HepG2 (cell line): ENCODE measurements around the gene C1RL. TPM values are rescaled to one million over a fixed set of nuclear protein-coding genes. Genes with fewer than 3 reads are reported as not detected.

ENCODE experiments used
- BCL6 ChIP-seq: IDR thresholded peaks from 2 replicates; pipeline ENCODE4 v1.6.1; 2016; ENCODE audit warnings: missing genetic modification reagents, missing compliant biosample characterization
- BHLHE40 ChIP-seq: IDR thresholded peaks from 2 replicates; pipeline ENCODE4 v1.6.1; 2011; ENCODE audit warnings: low read length, improper control_type of control experiment
- BRCA1 ChIP-seq: sonication (generic); formaldehyde crosslinking; IDR thresholded peaks from 2 replicates; pipeline ENCODE4 v1.4.0; 2020; ENCODE audit warnings: missing genetic modification reagents
- EHMT2 ChIP-seq: fragments of 200-600 bp; sonication (generic); IDR thresholded peaks from 2 replicates; pipeline ENCODE4 v1.7.0; 2017; ENCODE audit warnings: antibody characterized with exemption, low read depth, low read length, borderline replicate concordance
- FOXA1 ChIP-seq, 2 experiments: fragments of 450-650 bp in 1 of 2; sonication (generic) in 1 of 2; formaldehyde crosslinking in 1 of 2; IDR thresholded peaks; 2 replicates each; pipeline versions ENCODE4 v1.4.0 to v1.6.1; 2016 to 2020; ENCODE audit warnings: missing genetic modification reagents in 1 of 2
- GATAD2A ChIP-seq: IDR thresholded peaks from 2 replicates; pipeline ENCODE4 v1.6.1; 2016
- HOXA7 ChIP-seq: sonication (generic); formaldehyde crosslinking; IDR thresholded peaks from 2 replicates; pipeline ENCODE4 v1.8.1; 2022; ENCODE audit warnings: mild to moderate bottlenecking, missing genetic modification reagents, moderate library complexity
- JUND ChIP-seq: sonication (generic); formaldehyde crosslinking; IDR thresholded peaks from 2 replicates; pipeline ENCODE4 v1.8.0; 2022; ENCODE audit warnings: mild to moderate bottlenecking, missing genetic modification reagents
- NR2F1 ChIP-seq, 2 experiments: fragments of 450-650 bp in 1 of 2; formaldehyde crosslinking in 1 of 2; IDR thresholded peaks; 2 replicates each; pipeline versions ENCODE4 v1.5.0 to v1.6.1; 2016 to 2020; ENCODE audit warnings: mild to moderate bottlenecking in 1 of 2, missing compliant biosample characterization in 1 of 2, missing genetic modification reagents in 1 of 2, moderate library complexity in 1 of 2
- RNF2 ChIP-seq: fragments of 450-650 bp; conservative IDR thresholded peaks from 2 replicates; pipeline ENCODE4 v1.6.1; 2016; ENCODE audit warnings: low read depth
- SALL2 ChIP-seq: sonication (generic); formaldehyde crosslinking; IDR thresholded peaks from 2 replicates; pipeline ENCODE4 v1.8.1; 2023; ENCODE audit warnings: mild to moderate bottlenecking, missing genetic modification reagents, inconsistent platforms
- TRIM24 ChIP-seq: sonication (generic); formaldehyde crosslinking; IDR thresholded peaks from 2 replicates; pipeline ENCODE4 v1.8.0; 2022; ENCODE audit warnings: mild to moderate bottlenecking, missing genetic modification reagents
- TSC22D2 ChIP-seq: sonication (generic); formaldehyde crosslinking; IDR thresholded peaks from 2 replicates; pipeline ENCODE4 v1.5.1; 2020; ENCODE audit warnings: missing genetic modification reagents, mild to moderate bottlenecking, borderline replicate concordance
- ZNF12 ChIP-seq: sonication (generic); formaldehyde crosslinking; IDR thresholded peaks from 2 replicates; pipeline ENCODE4 v1.5.0; 2020; ENCODE audit warnings: missing genetic modification reagents
- ZNF282 ChIP-seq: fragments of 450-650 bp; IDR thresholded peaks from 2 replicates; pipeline ENCODE4 v1.6.1; 2018; ENCODE audit not compliant: partially characterized antibody
- ZNF468 ChIP-seq: sonication (generic); formaldehyde crosslinking; IDR thresholded peaks from 2 replicates; pipeline ENCODE4 v1.8.0; 2022; ENCODE audit warnings: mild to moderate bottlenecking, moderate library complexity, missing genetic modification reagents
- ZNF883 ChIP-seq: sonication (generic); formaldehyde crosslinking; IDR thresholded peaks from 2 replicates; pipeline ENCODE4 v1.5.1; 2020; ENCODE audit warnings: mild to moderate bottlenecking, missing genetic modification reagents; ENCODE audit errors: not compliant biosample characterization
- polyA plus RNA-seq, 8 experiments: library from polyadenylated mRNA; depleted of rRNA in 3 of 8; stranded (reverse) in 7 of 8; unstranded in 1 of 8; fragments of >200 nt; fragmentation: Illumina TruSeq in 4 of 8; extraction: Trizol in 4 of 8; gene quantifications; 2 replicates each; pipeline versions ENCODE4 v1.2.1 to v1.2.3, GENCODE V29; 2011 to 2016; ENCODE audit warnings: low read depth in 4 of 8, missing spikeins in 1 of 8, mixed read lengths in 1 of 8; ENCODE audit not compliant: insufficient read depth in 1 of 8
- total RNA-seq, 5 experiments: library from RNA; depleted of rRNA; stranded (reverse); fragments of >200 nt; fragmentation: Illumina TruSeq; extraction: Trizol; gene quantifications; 2 replicates each; pipeline ENCODE4 v1.2.3, GENCODE V29; 2016; ENCODE audit warnings: low read depth in 1 of 5
- TF ChIP-seq, protein P1 (sequence below): sonication (generic); formaldehyde crosslinking; IDR thresholded peaks from 2 replicates; pipeline ENCODE4 v1.5.0; 2020; ENCODE audit warnings: mild to moderate bottlenecking, missing genetic modification reagents
- TF ChIP-seq, protein P2 (sequence below): sonication (generic); formaldehyde crosslinking; IDR thresholded peaks from 2 replicates; pipeline ENCODE4 v1.9.0; 2021; ENCODE audit warnings: missing genetic modification reagents, mild to moderate bottlenecking, borderline replicate concordance
- TF ChIP-seq, protein P3 (sequence below): sonication (generic); formaldehyde crosslinking; IDR thresholded peaks from 2 replicates; pipeline ENCODE4 v1.4.0; 2020; ENCODE audit warnings: missing genetic modification reagents
- TF ChIP-seq, protein P4 (sequence below), 2 experiments: IDR thresholded peaks; 2 replicates each; pipeline ENCODE4 v1.6.1; 2011 to 2012; ENCODE audit warnings: low read length in 2 of 2, borderline replicate concordance in 1 of 2, low read depth in 1 of 2, mild to moderate bottlenecking in 1 of 2, moderate library complexity in 1 of 2

The C1RL gene
- total and polyA plus RNA-seq, 2 of the 13 experiments (the other 11 are each of a cell fraction or from before 2014, with no cell fraction given) = 28.9 to 53.1 TPM

DNA sequence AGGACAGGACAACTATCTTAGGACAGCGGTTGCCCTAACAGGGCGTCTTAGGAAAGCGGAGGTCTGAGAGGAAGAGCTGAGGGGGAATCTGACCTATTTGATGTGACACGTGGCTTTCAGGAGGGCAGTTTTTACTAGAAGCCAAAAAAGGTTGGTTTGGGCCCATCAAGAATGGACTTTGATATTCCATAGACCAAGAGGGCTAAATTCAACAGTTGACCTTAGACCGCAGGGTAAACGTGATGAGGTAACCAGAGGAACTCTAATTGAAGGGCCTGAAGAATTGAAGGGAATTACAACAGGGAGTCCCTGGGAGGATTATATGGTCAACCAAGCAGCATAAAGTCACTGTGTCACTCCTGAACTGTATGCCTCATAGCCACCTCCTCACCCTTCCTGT is 37.0 kb downstream of the C1RL start (continued):
- TF ChIP-seq, protein P1, sequence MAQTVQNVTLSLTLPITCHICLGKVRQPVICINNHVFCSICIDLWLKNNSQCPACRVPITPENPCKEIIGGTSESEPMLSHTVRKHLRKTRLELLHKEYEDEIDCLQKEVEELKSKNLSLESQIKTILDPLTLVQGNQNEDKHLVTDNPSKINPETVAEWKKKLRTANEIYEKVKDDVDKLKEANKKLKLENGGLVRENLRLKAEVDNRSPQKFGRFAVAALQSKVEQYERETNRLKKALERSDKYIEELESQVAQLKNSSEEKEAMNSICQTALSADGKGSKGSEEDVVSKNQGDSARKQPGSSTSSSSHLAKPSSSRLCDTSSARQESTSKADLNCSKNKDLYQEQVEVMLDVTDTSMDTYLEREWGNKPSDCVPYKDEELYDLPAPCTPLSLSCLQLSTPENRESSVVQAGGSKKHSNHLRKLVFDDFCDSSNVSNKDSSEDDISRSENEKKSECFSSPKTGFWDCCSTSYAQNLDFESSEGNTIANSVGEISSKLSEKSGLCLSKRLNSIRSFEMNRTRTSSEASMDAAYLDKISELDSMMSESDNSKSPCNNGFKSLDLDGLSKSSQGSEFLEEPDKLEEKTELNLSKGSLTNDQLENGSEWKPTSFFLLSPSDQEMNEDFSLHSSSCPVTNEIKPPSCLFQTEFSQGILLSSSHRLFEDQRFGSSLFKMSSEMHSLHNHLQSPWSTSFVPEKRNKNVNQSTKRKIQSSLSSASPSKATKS (CRISPR knock-in tag) = no peak
- TF ChIP-seq GATAD2A (CRISPR knock-in tag) = peak; percentile 32; the same call in 1 of the 2 replicates
- no peak for TF ChIP-seq BRCA1
- TF ChIP-seq HOXA7 = no peak
- 0 out of 2 replicates have a peak, but pooled peaks have one; percentile 13 for TF ChIP-seq BHLHE40
- 0 out of 2 replicates have a peak, but pooled peaks have one; percentile 22 for TF ChIP-seq TRIM24 (CRISPR knock-in tag)
- TF ChIP-seq, protein P2, sequence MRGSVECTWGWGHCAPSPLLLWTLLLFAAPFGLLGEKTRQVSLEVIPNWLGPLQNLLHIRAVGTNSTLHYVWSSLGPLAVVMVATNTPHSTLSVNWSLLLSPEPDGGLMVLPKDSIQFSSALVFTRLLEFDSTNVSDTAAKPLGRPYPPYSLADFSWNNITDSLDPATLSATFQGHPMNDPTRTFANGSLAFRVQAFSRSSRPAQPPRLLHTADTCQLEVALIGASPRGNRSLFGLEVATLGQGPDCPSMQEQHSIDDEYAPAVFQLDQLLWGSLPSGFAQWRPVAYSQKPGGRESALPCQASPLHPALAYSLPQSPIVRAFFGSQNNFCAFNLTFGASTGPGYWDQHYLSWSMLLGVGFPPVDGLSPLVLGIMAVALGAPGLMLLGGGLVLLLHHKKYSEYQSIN = no peak
- TF ChIP-seq TSC22D2 = no peak
- TF ChIP-seq, protein P3, sequence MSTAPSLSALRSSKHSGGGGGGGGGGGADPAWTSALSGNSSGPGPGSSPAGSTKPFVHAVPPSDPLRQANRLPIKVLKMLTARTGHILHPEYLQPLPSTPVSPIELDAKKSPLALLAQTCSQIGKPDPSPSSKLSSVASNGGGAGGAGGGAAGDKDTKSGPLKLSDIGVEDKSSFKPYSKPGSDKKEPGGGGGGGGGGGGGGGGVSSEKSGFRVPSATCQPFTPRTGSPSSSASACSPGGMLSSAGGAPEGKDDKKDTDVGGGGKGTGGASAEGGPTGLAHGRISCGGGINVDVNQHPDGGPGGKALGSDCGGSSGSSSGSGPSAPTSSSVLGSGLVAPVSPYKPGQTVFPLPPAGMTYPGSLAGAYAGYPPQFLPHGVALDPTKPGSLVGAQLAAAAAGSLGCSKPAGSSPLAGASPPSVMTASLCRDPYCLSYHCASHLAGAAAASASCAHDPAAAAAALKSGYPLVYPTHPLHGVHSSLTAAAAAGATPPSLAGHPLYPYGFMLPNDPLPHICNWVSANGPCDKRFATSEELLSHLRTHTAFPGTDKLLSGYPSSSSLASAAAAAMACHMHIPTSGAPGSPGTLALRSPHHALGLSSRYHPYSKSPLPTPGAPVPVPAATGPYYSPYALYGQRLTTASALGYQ (CRISPR knock-in tag) = no peak
- TF ChIP-seq ZNF883 = no peak
- no peak for TF ChIP-seq SALL2 (CRISPR knock-in tag)
- TF ChIP-seq ZNF282 = no peak
- TF ChIP-seq FOXA1 (IDR thresholded peaks at IDR 0.05) = no peak
- peak; percentile 47; the same call in 1 of the 2 replicates for TF ChIP-seq FOXA1 (CRISPR knock-in tag; IDR thresholded peaks at IDR 0.05)
- TF ChIP-seq ZNF468 = no peak
- peak; percentile 67 for TF ChIP-seq BCL6 (CRISPR knock-in tag)
- TF ChIP-seq NR2F1 (CRISPR knock-in tag; IDR thresholded peaks at IDR 0.05) = peak; percentile 71 to 82; a peak in 3 of 4 replicates
- 0 out of 2 replicates have a peak, but pooled peaks have one; percentile 36 for TF ChIP-seq EHMT2
- TF ChIP-seq JUND (CRISPR knock-in tag) = 0 out of 2 replicates have a peak, but pooled peaks have one; percentile 31
- no peak for TF ChIP-seq ZNF12 (CRISPR knock-in tag)
- TF ChIP-seq RNF2 = no peak
- TF ChIP-seq, protein P4, sequence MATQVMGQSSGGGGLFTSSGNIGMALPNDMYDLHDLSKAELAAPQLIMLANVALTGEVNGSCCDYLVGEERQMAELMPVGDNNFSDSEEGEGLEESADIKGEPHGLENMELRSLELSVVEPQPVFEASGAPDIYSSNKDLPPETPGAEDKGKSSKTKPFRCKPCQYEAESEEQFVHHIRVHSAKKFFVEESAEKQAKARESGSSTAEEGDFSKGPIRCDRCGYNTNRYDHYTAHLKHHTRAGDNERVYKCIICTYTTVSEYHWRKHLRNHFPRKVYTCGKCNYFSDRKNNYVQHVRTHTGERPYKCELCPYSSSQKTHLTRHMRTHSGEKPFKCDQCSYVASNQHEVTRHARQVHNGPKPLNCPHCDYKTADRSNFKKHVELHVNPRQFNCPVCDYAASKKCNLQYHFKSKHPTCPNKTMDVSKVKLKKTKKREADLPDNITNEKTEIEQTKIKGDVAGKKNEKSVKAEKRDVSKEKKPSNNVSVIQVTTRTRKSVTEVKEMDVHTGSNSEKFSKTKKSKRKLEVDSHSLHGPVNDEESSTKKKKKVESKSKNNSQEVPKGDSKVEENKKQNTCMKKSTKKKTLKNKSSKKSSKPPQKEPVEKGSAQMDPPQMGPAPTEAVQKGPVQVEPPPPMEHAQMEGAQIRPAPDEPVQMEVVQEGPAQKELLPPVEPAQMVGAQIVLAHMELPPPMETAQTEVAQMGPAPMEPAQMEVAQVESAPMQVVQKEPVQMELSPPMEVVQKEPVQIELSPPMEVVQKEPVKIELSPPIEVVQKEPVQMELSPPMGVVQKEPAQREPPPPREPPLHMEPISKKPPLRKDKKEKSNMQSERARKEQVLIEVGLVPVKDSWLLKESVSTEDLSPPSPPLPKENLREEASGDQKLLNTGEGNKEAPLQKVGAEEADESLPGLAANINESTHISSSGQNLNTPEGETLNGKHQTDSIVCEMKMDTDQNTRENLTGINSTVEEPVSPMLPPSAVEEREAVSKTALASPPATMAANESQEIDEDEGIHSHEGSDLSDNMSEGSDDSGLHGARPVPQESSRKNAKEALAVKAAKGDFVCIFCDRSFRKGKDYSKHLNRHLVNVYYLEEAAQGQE (IDR thresholded peaks at IDR 0.05; ENCODE audit: borderline replicate concordance in 1 of 2, low read depth in 1 of 2, low read length in 2 of 2) = no peak
